RWPE2 (cell line): ENCODE results near the gene DNAJB13.

ENCODE experiments used
- ATAC-seq: fragments of 200-7000 bp; cut with Tn5 transposase; 3 replicates; pipeline ENCODE4 v1.9.1; 2021; ENCODE audit warnings: low read depth
- DNase-seq: peaks from one replicate; pipeline ENCODE4 v3.0.0-alpha.2; 2020; ENCODE audit warnings: low spot score
- H3K27ac ChIP-seq: fragments of 450-650 bp; 2 replicates; pipeline ENCODE4 v1.5.1; 2017; ENCODE audit warnings: mild to moderate bottlenecking; ENCODE audit not compliant: poor library complexity, severe bottlenecking
- H3K27me3 ChIP-seq: fragments of 250-450 bp; sonication (Bioruptor Pico); 2 replicates; pipeline ENCODE4 v1.5.1; 2021; ENCODE audit warnings: mild to moderate bottlenecking, moderate library complexity; ENCODE audit not compliant: insufficient read depth, poor library complexity, severe bottlenecking
- H3K36me3 ChIP-seq: fragments of 250-450 bp; sonication (Bioruptor Pico); 2 replicates; pipeline ENCODE4 v1.5.1; 2020; ENCODE audit warnings: low read depth, mild to moderate bottlenecking, moderate library complexity
- H3K4me1 ChIP-seq: fragments of 250-450 bp; sonication (Bioruptor Pico); 2 replicates; pipeline ENCODE4 v1.5.1; 2021; ENCODE audit warnings: mild to moderate bottlenecking, moderate library complexity; ENCODE audit not compliant: insufficient read depth, poor library complexity, severe bottlenecking
- H3K4me3 ChIP-seq: fragments of 250-450 bp; sonication (Bioruptor Pico); 2 replicates; pipeline ENCODE4 v1.5.1; 2021; ENCODE audit warnings: mild to moderate bottlenecking, moderate library complexity; ENCODE audit not compliant: severe bottlenecking
- H3K9me3 ChIP-seq: fragments of 250-450 bp; sonication (Bioruptor Pico); 2 replicates; pipeline ENCODE4 v1.5.1; 2021; ENCODE audit warnings: mild to moderate bottlenecking, moderate library complexity; ENCODE audit not compliant: severe bottlenecking
- CTCF ChIP-seq: fragments of 450-650 bp; IDR thresholded peaks from one replicate; pipeline ENCODE4 v1.5.1; 2017; ENCODE audit warnings: mild to moderate bottlenecking, moderate library complexity; ENCODE audit not compliant: poor library complexity, severe bottlenecking

DNAJB13 gene

GRCh38 chr11:73971175-73971719 is 20.4 kb downstream of the DNAJB13 start:
- Histone ChIP-seq H3K27me3 (no peaks in the 10 kb centered on the region), H3K27ac (no peak overlapping the region), H3K4me1 (no peaks in the 10 kb centered on the region), H3K36me3 (no peaks in the 10 kb centered on the region), H3K9me3 (no peaks in the 10 kb centered on the region), H3K4me3 (no peak overlapping the region)
- ATAC-seq = no peak
- no peak for TF ChIP-seq CTCF
- no peak for DNase-seq

- TF ChIP-seq CTCF = no peak
- Histone ChIP-seq H3K36me3 (no peaks in the 10 kb centered on the region), H3K27ac (no peak overlapping the region), H3K4me3 (no peak overlapping the region), H3K9me3 (no peaks in the 10 kb centered on the region), H3K27me3 (no peaks in the 10 kb centered on the region), H3K4me1 (no peaks in the 10 kb centered on the region)
- ATAC-seq (no peak), DNase-seq (no peak)
Measured at GRCh38 chr11:73972187-73972586, 21.4 kb downstream of the DNAJB13 start.

GRCh38 chr11:73972620-73973449 is 22.0 kb downstream of the DNAJB13 start:
- no peaks in the 10 kb centered on the region for H3K4me1 ChIP-seq
- no peak overlapping the region for H3K27ac ChIP-seq
- DNase-seq (no peak), ATAC-seq (no peak)
- no peak for TF ChIP-seq CTCF
- no peaks in the 10 kb centered on the region for H3K9me3 ChIP-seq
- no peak overlapping the region for H3K4me3 ChIP-seq
- no peaks in the 10 kb centered on the region for H3K27me3 ChIP-seq
- H3K36me3 ChIP-seq = no peaks in the 10 kb centered on the region

- H3K4me1 ChIP-seq = peaks cover under 1% of the 10 kb centered on the region
- H3K27ac ChIP-seq = no peak overlapping the region
- H3K36me3 ChIP-seq = no peaks in the 10 kb centered on the region
- DNase-seq (no peak), ATAC-seq (no peak)
- H3K9me3 ChIP-seq = no peaks in the 10 kb centered on the region
- TF ChIP-seq CTCF = no peak
- H3K4me3 ChIP-seq = no peak overlapping the region
- H3K27me3 ChIP-seq = no peaks in the 10 kb centered on the region
Measured at GRCh38 chr11:73974604-73975478, 24.0 kb downstream of the DNAJB13 start.
